Stimulated activated CD8-positive, alpha-beta memory T cell treated with anti-CD3 and anti-CD28 coated beads, Interleukin-4, amount 100 ng/mL, for 4 hours (primary cell): ENCODE data around the gene SFXN2.
"Not testable (repeated sequence)": the region's sequence is repeated elsewhere in the genome, so short reads cannot be mapped to it uniquely, and the experiment has no call there.

ENCODE experiments used
- DNase-seq, 2 donors: peaks; one replicate each; pipeline ENCODE4 v3.0.0-alpha.2; 2020; ENCODE audit warnings: low read depth in 2 of 2, low spot score in 1 of 2

SFXN2 gene

DNA sequence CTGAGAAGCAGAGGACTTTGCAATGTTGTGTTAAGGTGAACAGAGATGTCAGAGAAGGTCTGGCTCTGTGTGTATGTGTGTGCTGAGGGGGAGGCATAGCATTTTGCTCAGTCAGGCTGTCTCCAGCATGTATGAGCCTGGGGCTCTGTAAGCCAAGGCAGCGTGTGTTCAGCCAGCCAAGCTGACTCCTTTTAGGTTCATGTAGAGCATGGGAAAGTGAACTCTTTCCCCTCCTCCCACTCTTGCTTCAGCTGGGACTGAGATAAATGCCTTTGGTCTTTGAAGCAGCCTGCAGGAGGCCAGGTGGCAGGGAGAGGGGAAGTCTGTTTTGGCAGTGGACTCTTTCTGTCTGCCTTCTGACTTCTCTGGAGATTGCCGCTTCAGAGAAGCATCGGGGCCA lies 3.8 kb downstream of the SFXN2 start:
- no peak for DNase-seq

DNA sequence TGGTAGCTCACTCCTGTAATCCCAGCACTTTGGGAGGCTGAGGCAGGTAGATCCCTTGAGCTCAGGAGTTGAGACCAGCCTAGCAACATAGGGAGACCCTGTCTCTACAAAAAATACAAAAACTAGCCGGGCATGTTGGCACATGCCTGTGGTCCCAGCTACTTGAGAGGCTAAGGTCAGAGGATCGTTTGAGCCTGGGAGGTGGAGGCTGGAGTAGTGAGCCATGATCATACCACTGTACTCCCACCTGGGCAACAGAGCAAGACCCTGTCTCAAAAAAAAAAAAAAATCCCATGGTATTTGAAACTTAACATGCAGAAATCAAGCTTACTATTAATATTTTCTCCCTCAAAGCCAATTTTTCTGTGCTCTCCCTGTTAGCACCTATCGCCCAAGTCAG lies 5.9 kb downstream of the SFXN2 start:
- DNase-seq = no peak

DNA sequence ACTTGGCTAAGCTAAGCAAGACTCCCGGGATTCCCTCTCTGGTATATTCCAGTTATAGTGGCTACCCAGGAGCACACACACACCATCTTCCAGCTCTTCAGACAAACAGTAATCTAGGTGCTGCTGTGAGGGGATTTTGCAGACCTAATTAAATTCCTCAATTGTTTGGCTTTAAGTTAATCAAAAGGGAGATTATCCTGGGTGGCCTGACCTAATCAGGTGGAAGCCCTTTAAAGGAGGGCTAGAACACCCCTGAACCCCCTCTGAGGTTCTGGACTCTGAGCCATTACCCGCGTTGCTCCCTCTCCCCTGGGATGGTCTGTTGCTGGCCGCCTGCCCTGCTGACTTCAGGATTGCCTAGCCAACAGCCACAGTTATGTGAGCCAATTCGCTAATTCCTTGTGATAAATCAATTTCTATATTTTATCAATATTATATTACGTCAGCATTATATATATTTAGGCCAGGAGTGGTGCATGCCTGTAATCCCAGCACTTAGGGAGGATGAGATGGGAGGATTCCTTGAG lies 6.4 kb downstream of the SFXN2 start:
- no peak for DNase-seq

DNA sequence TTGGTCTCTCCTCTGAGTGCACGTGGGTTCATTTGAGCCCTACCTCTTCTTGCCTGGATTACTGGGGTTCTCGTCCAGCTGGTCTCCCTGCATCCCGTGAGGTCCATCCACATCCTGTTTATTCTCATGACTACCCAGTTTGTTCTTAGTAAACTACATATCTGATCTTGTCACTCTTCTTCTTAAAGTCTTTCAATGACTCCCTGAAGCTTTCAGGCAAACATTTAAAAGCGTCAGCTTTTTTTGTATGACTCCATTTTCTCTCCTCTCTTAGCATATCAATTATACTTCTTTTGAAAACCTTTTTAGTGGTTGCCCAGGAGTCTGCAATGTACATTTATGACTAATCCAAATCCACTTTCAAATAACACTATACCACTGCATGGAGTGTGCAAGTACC lies 7.5 kb downstream of the SFXN2 start:
- no peak for DNase-seq

DNA sequence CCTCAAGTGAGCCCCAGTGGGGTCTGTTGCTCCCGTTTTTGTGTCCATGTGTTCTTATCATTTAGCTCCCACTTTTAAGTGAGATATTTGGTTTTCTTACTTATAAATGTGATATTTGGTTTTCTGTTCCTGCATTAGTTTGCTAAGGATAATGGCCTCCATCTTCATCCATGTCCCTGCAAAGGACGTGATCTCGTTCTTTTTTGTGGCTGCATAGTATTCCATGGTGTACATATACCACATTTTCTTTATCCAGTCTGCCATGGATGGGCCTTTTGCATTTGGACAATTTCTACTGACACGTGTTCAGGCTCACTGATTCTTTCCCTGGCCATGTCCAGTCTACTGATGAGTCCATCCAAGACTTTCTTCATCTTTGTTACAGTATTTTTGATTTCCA lies 9.6 kb downstream of the SFXN2 start:
- DNase-seq = no peak

DNA sequence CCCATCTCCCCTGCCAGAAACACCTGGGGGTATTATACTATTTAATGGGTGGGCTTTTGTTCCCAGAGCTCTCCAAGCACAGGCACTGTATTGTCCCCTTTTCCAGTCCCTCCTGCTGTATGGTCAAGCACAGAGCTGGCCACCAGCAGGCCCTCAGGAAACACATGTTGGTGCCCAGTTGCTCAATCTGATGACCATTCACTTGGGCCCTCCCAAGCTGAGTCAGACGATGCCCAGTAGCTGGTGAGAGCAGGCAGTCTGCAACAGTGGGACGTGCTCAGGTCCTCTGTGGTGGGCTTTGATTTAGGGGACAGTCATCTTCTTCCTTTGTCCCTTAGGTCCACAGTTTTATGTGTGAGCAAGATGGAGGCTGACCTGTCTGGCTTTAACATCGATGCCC lies 11.8 kb downstream of the SFXN2 start:
- no peak for DNase-seq

DNA sequence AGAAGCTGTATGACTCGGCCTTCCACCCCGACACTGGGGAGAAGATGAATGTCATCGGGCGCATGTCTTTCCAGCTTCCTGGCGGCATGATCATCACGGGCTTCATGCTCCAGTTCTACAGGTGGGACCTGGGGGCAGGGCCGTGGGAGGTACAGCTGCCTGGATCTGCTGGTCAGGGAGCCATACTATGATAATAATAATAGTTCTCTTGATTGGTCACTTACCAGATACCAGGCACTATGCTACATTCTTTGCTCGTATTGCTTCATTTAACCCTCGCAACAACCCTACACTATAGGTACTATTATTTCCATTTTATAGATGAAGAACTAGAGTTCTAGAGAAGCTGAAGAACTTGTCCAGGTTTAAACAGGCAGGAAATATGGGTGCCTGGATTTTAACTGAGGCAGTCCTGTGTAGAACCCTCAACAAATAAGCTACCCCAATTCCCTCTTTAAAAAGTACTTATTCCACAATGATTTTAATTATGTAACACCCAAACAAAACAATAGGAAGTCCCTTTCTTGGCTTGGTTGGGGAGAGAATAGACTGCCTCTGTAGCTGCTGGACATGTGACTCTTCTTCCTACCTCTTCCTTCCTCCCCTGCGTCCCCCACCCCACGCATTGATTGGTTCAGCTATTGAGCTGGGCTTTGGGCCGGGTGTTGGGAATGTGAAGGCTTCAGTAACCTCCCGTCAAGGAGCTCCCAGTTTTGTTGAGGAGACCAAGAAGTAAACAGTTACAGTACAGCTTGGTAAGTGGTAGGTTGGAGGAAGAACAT lies 12.8 kb downstream of the SFXN2 start:
- DNase-seq = no peak

DNA sequence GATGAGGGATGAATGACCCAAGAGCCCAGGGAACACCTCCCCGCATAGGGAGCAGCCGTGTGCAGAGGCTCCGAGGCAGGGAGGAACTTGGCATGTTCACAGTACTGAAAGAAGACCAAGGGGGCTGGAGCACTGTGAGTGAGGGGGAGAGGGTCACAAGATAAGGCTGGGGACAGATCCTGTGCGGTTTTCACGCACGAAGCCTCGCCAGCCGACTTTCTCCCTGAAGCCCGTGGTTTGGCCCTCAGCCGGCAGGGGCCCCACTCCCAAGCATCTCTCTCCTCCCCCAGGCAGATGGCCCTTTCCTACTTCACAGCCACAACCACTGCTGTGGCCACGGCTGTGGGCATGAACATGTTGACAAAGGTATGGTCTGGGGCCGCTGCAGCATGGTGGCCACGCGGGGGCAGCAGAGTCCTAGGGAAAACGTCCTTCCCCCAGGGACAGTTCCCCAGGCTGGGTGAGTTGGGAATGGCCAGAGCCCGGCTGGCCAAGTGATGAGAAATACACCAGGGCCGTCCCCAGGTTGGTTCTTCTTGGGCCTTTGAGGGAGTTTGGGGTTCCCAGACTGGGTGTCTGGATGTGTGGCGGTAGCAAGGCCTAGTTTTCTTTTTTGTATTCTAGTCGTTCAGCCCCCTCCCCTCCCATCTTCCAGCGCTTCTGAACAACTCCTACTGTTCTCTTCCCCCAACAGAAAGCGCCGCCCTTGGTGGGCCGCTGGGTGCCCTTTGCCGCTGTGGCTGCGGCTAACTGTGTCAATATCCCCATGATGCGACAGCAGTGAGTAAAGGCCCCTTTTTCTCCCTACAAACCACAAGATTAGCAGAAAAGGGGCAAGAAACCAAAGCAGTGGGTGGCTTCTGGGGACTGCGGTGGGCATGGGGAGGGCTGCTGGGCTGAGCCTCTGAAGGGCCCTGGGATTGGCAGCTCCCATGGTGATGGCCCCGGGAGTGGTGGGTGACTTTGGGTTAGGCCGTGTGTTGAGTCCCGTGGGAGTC lies 14.9 kb downstream of the SFXN2 start:
- DNase-seq = no peak

DNA sequence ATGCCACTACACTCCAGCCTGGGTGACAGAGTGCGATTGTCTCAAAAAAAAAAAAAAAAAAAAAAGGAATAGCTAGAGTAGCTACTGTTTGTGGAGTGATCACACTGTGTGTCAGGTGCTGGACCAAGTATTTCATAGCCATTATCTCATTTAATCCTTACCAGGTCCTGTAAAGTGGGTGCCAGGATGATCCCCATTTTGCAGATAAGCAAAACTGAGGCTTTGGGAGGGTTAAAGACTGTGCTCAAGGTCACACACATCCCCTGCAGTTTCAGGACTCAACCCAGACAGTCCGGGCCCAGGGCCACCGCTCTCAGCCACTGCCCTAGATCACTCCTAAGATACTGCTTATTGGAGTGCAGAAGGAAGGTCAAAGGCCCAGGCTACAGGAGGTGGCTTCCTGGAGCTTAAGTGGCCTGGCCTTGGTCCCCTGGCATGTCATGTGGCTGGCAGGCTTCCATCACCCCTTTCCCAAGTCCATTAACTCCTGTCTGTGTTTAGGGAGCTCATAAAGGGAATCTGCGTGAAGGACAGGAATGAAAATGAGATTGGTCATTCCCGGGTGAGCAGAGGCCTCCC lies 16.9 kb downstream of the SFXN2 start:
- no peak for DNase-seq

DNA sequence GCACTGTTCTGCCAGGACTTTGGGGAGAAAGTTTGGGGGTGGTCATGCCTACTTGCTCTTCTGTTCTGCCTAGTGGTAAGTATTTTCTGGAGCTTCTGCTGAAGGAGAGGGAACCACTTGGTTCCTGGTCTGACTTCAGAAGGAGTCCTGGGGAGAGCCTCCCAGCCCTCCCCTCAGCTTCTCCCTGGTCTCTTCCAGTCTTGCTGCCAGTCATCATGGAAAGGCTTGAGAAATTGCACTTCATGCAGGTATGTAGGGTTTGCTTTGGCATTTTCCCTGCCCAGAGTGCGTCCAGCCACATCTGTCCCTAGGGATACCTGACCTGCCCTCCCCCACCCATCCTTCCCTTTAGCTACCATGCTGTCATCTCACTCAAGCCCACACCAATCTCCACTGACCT lies 18.2 kb downstream of the SFXN2 start:
- no peak for DNase-seq

DNA sequence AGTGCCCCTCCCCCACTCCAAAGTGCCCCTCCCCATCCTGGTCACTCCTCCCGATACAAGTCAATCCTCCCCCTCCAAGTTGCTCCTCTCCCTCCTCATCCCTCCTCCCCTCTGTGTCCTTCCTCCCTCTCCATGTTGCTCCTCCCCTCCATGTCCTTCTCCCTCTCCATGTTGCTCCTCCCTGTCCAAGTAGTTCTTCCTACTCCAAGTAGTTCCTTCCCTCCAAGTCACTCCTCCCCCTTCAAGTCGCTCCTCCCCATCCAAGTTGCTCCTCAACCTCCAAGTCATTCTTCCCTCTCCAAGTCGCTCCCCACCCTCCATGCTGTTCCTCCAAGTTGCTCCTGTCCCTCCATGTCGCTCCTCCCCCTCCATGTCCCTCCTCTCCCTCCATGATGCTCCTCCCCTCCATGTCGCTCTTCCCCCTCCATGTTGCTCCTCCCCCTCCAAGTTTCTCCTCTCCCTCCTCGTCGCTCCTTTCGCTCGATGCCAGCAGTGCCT lies 20.7 kb downstream of the SFXN2 start:
- DNase-seq = no peak

DNA sequence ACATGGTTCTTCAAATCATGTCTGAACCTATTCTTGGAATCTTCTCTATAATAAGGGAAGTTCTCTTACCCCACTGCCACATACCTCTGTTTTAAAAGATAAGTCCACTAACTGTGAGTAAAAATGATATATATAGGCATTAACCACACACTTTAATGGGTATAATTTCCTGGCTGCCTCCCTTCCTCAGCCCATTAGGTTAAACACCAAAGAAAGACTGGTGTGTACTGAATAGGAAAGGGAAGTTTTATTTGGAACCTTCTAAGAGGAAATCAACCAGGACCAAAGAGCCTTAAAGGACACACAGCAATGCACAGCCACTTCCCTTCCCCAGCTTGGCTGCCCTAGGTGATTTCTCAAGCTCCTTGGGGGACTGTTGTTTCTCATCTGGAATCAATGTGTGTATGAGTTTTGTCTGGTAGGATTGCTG lies 24.3 kb downstream of the SFXN2 start:
- DNase-seq = no peak

DNA sequence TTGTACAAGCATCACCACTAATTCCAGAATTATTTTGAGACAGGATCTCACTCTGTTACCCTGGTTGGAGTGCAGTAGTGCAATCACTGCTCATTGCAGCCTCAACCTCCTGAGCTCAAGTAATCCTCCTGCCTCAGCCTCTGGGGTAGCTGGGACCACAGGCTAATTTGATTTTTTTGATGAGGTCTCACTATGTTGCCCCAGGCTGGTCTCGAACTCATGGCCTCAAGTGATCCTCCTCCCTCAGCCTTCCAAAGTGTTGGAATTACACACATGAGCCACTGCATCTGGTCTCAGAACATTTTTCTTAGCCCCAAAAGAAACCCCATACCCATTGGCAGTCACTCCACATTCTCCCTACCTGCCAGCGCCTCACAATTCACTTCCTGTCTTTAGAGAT lies 25.8 kb downstream of the SFXN2 start:
- DNase-seq = no peak

DNA sequence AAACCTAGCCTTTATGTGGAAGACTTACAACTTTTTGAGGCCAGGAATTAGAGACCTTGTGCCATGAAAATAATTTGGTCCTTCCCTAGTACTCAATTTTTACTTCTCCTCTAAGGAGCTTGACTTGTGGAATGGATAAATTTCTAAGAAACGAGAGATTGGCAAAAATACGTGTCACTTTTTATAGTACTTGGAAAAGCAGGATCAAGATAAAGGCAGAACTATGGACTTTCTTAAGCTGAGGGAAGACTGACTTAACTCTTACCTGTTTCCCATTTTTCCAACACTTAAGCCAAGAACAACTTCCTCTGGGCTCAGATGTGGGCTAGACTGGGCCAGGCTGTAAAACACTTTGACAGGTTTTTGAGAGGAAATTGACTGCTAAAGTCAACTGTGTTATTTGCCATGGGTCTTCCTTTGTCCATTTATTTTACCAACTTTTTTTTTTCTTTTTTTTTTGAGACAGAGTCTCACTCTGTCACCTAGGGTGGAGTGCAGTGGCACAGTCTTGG lies 27.3 kb downstream of the SFXN2 start:
- DNase-seq = no peak

DNA sequence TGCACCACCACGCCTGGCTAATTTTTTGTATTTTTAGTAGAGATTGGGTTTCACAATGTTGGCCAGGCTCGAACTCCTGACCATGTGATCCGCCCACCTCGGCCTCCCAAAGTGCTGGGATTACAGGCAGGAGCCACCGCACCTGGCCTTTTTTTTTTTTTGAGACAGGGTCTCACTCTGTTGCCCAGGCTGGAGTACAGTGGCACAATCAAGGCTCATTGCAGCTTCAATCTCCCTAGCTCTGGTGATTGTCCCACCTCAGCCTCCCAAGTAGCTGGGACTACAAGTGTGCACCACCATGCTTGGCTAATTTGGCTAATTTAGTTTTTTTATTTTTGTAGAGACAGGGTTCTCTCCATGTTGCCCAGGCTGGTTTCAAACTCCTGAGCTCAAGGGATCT lies 27.9 kb downstream of the SFXN2 start:
- not testable (repeated sequence) for DNase-seq

DNA sequence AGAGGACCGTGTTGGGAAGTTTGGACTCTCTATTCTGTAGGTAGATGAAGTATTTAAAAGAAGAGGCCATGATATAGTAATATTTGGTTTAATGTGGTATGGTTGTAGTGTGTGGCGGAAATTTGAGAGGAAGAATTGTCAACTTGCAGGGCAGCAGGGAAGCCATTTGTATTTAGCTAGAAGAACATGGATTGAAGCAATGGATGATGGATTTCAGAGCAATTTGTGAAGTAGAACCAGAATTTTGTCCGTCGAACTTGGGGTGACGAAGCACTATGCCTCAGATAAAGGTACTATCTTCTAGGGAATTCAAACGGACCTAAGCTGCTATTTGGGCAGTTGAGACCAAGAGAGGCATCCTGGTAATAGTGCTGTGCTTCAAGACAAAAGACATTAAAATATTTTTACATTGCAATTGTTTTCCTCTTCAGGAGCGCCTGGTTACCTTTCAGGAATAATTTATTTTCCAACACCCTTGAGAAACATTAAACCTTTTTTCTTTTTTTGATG lies 28.7 kb downstream of the SFXN2 start:
- no peak for DNase-seq

DNA sequence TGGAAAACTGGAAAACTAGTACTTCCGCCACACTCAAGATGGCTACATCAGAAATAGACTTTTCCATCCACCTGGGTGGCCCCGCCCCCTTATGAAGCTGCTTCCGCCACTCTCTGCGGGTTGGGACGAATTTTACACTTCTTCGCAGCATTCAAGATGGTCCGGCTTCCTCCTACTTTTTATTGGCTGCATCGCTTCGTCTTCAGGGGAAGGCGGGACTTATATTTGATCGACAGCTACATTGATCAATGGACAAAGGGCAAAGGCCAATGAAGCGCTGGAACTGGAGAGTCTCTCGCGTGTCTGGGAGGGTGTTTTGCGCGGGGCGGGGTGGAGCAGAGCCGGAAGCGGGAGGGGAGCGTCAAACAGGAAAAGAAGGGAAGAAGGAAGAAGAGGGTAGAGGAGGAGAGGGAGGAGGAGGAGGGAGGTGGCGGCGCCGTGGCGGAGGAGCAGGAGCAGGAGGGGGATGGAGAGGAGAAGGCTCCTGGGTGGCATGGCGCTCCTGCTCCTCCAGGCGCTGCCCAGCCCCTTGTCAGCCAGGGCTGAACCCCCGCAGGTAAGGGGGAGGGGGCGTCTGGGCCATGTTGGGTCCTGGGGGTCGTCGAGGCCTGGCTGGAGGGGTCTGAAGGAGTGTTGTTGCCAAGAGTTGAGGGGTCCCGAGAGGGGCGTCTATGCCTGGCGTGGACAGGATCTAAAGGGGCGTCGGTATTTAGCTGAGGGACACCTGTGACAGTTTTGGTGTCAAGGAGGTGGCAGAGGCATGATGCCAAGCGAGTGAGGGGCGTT lies 29.3 kb downstream of the SFXN2 start, which contains the start of gene WBP1L:
Gene WBP1L (plus strand): TSS at position 361 of the 786 bp plus-strand sequence. CDS start 106 bp downstream, at position 467.
- peak; percentile 92 to 93 for DNase-seq

DNA sequence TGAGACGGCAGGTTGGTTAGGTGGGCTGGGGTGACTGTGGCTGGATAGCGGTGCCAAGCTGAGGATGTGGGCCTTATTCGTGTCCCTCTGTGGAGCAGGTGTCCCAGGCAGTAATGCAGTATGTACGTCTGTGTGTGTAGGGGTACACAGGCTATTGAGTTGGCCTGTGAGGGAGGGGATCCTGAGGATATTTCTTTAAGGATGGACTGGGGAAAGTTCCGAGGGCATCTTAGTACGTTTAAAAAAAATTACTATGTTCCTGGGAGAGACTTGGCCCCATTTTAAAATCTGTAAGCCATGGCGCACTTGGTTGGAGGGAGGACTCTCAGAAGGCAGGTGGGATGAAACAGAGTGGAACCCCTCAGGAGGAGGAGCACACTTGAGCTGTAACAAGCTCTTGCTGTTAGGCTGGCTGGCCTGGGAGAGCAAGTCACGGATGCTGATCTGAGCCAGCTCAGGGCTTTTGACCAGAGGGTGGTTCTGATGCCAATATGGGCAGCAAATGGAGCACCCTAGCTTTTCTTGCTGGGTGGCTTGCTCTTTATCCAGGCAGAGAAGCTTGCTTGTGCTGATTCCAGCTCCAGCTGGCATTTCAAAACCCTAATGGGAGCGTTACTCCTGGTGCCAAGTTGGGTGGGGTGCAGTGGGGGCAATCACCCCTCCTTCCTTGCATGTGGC lies 30.1 kb downstream of the SFXN2 start:
- DNase-seq = no peak

DNA sequence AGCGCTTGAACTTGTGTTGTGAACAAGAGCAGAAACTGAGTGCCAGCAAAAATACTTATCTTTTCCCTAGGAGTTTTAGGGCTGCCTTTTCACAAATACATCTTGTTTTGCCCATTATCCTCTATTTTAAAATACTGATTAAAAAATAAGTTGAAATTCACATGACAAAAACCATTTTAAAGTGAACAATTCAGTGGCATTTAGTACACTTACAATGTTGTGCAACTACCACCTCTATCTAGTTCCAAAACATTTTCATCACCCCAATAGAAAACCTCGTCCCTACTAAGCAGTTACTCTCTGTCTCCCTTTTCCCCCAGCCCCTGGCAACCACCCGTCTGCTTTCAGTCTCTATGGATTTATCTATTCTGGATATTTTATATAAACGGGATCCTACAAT lies 30.7 kb downstream of the SFXN2 start:
- DNase-seq = no peak
